GM19468 (cell line): ENCODE measurements around the gene BOD1L1.

Experiments
- ATAC-seq: cut with Tn5 transposase; IDR thresholded peaks from one replicate; pipeline ENCODE4 v1.9.1; 2021; ENCODE audit warnings: mild to moderate bottlenecking, moderate library complexity, moderate number of reproducible peaks; ENCODE audit not compliant: unreplicated experiment; ENCODE audit errors: extremely low read depth

BOD1L1 gene

DNA sequence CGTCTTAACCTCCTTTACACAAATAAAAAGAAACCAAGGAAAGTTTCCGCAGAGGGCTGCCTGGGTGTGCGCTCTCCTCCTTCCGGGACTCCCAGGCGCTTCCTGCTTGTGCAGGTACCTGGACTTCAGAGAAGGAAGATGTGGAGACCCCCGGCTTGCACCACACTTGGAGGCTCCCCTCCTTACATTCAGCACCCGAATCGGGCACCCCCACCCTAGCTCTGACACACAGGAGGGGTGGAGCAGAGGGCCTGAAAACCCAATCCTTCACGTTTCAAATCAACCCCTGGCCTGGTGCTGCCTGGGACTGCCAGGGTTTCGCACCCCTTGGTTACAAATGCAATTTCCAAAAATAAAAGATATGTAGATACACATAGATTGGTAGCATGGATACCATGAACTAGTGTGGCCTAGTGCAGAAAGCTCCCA is 86.3 kb downstream of the BOD1L1 start:
- ATAC-seq: no peak

DNA sequence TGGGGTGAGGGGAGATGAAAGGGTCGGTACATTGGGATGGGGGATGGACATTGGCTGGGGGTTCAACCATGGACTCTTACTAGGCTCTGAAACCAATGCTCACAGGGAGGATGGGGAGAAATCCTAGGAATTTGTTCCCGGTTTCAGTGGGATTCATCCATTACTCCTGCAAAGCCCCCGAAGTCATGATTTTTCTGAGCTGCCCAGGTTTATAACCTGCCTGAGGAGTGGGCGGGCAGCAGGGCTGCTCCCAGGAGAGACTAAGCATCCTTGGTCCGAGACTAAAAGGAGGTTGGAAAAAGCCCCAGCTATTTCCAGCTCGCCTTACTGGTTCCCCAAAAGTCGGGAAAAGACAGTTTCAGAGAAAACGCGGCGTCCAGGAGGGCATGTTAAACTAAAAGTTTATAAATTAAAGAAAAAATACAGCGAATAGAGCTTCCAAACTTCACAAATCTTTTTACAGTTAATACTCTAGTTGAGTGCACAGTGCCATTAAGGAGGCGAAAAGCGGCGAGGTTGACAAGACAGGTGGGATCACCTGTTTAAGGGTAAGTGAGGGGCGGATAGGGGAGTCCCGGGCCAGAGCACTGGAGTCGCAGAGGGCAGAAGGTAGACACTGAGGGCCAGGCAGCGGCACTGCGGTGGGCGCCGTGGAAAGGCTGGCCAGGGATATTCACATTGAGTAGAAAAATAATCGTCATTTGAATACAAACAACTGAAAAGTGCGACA is 86.9 kb downstream of the BOD1L1 start:
- no peak for ATAC-seq

DNA sequence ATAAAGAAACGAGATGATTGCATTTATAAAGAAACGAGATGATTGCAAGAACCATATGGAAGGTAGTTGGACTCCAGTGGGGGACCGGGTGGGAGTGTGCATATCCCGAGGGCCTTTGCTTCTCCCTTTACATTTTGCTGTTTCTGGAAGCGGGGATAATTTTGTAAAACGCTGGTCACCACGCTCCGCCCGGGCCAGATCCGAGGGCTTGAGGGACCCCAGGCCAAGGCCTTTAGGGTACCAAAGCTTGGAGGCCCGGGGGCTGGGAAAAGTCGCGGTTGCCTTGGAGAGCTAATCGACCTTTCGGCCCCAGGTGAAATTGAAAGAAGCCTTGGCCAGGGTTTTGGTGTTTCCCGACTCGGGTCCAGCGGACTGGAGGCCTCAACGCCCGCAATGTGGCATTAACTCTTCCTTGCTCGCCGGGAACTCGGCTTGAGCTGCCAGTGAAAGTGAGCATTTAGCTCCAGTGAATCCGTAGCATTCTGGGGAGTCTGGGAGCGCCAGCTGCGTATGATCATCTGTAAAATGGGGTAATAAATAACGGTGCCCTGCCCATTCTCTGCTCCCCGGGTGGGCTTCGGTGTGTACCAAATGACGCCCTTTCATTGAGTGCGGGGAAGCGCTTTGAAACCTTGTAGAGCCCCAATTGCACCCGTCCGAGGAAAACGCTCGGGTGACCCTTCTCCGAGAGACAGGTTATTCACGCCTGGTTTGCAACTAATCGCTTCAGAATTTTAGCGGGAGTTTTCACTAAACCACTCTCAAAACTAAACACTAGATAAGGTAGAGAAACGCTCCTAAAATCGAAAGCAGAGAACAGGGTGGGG is 87.7 kb downstream of the BOD1L1 start:
- ATAC-seq: no peak

DNA sequence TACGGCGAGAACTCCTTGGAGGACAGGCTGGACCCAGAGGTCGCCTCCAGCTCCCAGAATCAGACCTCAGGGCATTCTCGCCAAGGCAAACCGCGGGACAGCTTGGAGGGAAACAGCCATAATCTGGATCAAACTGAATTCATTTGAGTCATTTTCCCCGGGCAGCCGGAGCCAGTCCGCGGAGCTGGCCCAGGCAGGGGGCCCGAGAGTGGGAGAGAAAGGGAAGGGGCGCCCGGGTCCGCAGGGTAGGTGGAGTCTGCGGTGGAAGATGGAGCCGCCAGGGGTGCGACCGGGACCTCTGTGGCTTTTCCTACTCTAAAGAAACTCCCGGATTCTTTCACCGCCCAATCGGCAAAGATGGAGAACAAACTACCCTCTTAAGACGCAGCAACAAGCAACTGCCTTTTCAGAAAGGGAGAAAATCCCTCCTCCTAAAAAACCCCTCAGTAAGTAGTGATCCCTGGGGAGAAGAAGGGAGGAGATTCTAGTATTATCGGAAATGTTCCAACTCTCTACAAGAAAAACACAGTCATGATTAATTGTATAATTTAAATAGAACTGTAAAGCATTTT is 88.4 kb downstream of the BOD1L1 start:
- no peak for ATAC-seq

DNA sequence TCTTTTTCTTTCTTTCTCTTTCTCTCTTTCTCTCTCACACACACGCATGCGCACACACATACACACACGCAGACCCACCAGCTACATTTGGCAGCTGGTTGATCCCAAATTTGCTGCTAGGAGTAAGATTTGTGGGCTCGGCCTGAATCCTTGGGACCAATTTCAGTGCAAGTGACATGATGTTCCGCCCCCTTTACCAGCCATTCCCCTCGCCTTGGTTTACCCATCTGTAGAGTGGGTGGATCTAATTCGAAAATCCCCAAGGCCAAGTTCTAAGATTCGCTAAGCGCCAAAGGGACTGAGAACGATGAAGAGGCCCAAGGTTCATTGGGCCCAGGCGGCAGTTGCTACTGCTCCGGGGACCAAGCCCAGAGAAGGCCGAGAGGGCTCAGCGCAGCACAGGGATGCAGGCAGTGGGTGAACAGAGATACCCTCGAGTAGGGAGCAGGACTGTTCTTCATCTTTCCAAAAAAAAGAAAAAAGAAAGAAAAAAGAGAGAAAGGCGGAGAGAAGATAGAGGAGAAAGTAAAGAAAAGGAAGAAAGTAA is 89.0 kb downstream of the BOD1L1 start:
- ATAC-seq: no peak

DNA sequence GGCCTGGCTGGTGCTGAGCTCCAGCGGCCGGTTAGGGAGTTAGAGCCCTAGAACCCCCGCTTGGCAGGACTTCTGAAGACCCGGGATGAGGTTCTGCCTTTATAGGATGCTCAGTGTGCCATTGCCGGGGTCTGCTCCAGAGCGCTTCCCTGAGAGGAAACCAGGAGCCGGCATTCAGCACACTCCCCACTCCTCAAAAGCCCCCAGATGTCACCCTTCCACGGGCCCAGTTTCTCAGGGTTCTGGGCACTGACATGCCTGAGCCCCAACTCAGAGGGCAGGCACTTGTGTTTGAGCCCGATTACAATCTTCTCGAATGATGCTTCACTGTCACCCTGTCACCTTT is 89.7 kb downstream of the BOD1L1 start:
- no peak for ATAC-seq

DNA sequence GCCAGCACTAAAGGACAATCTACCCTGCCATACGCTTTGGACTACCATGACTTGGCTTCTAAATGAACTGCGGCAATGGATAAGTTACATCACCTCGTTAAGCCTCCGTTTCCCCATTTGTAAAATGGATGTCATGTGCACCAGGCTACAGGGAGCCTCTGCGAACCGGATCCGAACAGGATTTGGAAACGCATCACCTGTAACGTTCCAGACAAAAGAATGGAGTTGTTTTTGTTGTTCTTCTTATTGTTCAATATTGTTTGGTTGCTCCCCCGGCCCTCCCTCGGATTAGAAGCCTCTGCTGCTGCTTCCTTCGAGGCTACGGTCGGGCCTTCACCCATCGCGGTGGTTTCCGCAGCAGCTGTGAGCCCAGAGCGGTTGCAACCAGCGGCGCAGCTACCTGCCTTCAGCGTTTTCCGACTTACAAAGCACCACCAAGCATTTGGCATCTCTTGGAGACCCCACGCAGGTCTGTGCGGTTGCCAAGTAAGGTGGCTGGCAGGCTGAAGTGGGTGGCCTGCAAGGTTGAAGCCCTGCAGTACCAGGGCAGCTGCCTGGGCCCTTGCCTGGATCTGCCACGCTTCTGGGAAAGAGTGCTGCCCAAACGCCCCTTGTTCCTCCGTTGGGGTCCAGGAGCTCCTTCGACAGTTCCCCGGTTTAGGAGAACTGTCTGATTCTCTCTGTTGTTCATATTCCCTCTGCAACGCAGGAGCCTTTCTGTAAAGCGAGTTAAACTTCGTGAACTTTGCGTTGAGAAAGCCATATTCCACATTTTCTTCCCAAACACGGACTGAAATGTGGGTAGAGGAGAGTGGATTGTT is 90.3 kb downstream of the BOD1L1 start:
- ATAC-seq: no peak

GRCh38 chr4:13536607-13537006 is 90.9 kb downstream of the BOD1L1 start:
- no peak for ATAC-seq

- no peak for ATAC-seq
Measured at GRCh38 chr4:13535708-13536361, 91.7 kb downstream of the BOD1L1 start.

GRCh38 chr4:13535118-13535517 is 92.4 kb downstream of the BOD1L1 start:
- ATAC-seq: no peak

GRCh38 chr4:13534344-13535063 is 93.0 kb downstream of the BOD1L1 start:
- no peak for ATAC-seq

DNA sequence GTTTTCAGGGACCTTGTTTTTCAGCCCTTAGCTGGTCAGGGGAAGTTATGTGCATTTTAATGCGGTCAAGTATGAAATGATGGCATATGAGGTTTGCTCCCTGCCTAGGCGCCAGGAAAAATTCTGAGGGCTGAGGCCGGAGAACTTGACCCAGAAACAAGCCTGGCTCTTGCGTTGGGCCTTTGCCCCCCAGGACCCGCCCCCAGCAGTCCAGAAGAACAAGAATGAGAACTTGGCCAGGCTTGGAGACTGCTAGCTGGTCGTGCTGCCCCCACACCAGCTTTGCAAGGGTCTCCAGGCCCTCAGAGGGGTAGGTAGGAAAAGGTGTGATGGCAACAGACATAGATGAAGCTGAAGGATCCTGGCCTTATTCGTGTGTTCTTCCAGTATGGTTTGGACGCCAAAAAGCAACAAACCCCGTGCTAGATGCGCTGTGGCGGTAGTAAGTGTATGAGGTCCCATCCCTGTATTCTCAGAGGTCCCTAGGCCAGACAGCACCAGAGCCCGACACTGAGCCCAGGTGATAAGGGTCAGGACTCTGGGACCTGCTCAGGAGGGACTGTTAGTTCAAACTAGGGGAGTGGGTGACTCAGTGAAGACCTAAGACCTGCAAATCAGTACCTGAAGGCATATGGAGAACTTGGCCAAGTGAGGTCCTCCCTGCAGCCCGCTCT is 93.7 kb downstream of the BOD1L1 start:
- ATAC-seq: no peak

DNA sequence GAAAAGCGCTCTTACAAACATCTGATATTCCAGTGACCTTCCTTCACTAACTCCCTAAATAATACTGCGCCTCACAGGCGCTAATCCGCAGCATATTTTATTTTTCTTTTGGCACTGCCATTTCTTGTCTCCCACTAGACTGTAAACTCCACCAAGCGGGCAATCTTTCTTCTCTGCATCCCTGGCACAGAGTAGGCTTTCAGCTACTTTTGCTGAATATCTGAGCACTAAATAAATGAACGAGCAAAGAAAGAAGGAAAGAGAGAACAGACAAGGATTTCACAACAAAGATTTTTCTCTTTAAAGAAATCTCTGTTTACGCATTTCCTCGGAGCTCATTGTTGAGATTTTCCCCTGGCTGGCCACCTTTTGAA is 95.9 kb downstream of the BOD1L1 start:
- no peak for ATAC-seq

- no peak for ATAC-seq
Measured at GRCh38 chr4:13530823-13531624, 96.5 kb downstream of the BOD1L1 start.

GRCh38 chr4:13529128-13529919 is 98.2 kb downstream of the BOD1L1 start:
- no peak for ATAC-seq

- ATAC-seq: no peak
Measured at GRCh38 chr4:13528821-13529127, 98.8 kb downstream of the BOD1L1 start.
